CD4-positive, alpha-beta T cell treated with Interleukin-15 for 4 hours (primary cell): ENCODE data around the gene MTG2.

Source experiments
- DNase-seq: peaks from one replicate; pipeline ENCODE4 v3.0.0-alpha.2; 2020; ENCODE audit warnings: low spot score

The MTG2 gene

DNA sequence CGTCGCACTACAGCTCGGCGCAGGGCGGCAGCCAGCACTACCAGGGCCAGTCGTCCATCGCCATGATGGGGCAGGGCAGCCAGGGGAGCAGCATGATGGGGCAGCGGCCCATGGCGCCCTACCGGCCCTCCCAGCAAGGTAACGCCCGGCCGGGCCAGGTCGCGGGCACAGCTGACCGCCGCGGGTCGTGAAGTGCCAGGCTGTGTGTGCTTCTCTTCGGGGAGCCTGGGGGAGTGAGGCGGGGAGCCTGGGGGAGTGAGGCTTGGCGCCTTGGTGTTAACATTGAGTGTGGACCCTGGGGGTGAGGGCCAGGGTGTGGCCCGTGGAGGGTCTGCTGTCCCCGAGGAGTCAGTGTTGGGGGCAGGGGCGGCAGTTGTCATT lies 19.4 kb upstream of the MTG2 start:
- DNase-seq: no peak

DNA sequence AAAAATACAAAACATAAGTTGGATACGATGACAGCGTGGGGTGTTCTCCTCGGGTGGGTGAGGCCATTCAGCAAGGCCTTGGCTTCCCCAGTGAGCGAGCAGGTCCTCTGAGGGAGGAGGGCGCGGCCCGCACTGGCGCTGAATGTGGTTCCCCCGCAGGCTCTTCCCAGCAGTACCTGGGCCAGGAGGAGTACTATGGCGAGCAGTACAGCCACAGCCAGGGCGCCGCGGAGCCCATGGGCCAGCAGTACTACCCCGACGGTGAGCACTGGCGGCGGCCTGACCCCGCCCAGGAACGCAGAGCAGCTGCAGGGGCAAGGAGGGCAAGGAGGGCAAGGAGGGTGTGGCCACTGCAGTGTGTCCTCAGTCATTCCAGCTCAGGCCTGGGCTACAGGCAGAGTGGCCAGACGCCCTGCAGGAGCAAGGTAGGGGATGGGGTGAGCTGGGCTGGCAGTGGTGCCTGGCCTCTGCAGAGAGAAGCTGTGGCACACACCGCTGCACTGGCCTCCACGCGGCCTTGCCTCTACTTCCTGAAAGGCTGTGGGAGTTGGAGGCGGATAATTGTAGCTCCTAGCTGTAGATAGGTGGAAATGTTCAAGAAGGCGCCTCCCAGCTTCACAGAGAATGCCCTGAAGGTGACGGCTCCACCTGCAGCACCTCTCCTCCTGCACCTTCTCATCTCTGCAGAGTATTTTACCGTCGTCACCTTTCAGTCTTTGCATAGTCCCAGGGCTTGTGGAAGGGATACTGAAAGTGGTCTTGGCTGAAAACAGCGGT lies 18.7 kb upstream of the MTG2 start:
- no peak for DNase-seq

DNA sequence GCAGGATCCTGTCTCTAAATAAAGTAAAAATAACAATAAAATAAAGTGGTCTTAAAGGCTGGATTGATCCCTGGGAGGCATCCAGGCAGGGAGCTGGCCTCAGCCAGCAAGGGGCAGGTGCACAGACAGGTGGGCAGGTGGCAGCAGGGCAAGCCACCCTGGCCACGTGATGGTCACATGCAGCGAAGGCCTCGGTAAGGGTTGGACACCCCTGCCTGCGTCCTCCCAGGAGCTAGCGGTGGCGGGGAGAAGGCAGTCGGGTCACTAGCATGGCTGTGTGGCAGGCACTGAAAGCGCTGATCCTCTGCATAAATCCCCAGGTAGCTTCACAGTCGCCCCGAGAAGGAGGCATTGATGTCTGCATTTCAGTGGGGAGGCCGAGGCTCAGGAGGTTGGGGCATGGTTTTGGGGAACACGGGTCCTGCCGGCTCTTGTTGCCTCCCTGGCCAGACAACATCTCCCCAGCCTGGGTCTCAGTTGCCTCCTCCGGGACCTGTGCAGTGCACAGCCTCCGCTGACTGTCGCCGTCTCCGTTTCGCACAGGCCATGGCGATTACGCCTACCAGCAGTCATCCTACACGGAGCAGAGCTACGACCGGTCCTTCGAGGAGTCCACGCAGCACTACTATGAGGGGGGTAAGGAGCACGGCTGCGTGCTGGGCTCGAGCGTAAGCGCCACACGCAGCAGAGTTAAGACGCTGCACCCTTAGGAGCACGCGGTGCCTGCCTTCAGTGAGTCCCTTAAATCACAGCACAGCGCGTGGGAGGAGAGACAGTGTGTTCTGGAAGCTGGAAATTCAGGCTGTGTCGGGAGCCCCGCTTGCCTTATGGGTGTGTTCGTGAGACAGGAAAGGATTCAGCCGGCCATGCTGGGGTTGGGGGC lies 17.7 kb upstream of the MTG2 start:
- DNase-seq: no peak

DNA sequence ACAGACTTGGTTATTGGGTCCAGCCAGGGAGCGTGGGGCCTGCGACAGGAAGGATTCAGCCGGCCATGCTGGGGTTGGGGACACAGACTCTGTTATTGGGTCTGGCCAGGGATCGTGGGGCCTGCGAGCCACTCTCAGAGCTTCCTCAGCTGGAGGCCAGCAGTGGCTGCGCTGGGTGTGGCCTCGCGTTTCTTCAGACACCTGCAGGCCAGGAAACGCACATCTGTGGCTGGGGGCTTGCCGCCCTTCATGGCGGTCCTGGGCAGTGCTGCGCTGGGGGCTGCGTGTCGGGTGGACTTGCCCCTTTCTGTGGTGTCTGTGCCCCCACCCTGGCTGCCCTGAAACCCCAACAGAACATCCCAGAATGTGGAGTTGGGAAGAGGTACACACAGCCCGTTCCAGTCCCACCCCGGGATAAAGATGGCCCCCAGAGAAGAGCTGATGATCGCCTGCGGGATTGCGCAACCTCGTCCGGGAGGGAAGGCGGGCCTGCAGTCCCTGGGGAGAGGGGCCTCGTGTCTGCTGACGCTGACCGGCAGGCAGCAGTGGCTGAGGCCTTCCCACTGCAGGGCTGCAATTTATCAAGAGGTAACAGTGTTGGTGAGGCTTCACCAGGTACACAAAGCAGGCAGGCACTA lies 16.9 kb upstream of the MTG2 start:
- DNase-seq: no peak

DNA sequence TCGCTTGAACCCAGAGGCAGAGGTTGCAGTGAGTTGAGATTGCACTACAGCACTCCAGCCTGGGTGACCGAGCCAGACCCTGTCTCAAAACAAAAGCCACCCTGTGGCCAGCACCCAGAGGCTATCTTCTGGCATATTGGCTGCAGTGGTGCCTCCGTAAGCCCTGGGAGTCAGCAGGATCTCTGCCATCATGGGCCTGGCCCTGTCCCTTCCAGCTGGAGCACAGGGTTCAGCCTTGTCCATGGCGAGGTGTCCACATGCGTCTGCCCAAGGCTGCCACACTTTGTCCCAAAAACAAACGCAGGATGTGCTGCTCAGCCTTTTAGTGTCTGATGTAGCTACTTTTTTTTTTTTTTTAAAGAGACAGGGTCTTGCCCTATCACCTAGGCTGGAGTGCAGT lies 15.4 kb upstream of the MTG2 start:
- DNase-seq: no peak

DNA sequence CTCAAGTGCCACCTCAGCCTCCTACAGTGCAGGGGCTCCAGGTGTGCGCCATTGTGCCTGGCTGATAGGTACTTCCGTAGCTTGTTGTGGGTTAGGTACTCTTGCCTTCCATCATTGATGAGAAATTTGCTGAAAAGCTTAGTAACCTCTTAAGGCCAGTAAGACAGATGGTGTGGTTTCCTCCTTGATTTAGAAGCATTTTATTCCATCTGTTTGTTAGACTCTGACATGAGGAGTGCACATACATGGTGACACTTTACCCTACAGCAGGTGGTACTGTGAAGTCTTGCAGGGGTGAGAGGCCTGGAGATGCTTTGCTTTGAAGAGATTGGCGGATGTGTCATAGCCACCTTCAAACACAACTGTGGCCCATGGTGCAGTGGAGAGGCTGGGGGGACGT lies 14.8 kb upstream of the MTG2 start:
- no peak for DNase-seq

- no peak for DNase-seq
Measured at GRCh38 chr20:62168890-62169435, 13.9 kb upstream of the MTG2 start.

DNA sequence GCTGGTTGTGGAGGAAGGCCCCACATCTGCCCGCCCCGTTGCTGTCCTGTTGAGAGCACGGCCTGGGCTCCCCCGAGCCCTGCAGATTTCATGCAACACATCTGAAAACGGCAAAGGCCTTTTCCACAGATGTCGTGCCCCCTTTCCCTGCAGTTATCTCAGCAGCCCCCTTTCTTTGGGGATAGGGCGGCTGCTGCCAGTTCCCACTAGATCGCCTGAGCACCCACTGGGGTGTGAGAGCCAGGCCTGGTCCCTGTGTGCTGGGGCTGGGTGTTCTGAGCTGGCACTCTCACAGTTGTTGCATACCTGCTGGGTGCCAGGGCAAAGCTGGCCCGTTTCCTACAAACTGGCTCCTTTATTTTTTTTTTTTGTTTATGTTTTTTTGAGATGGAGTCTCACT lies 12.3 kb upstream of the MTG2 start:
- no peak for DNase-seq

GRCh38 chr20:62171245-62171644 lies 11.6 kb upstream of the MTG2 start:
- no peak for DNase-seq

GRCh38 chr20:62172666-62173065 lies 10.2 kb upstream of the MTG2 start:
- no peak for DNase-seq

- no peak for DNase-seq
Measured at GRCh38 chr20:62174021-62174804, 8.6 kb upstream of the MTG2 start.

GRCh38 chr20:62174870-62175624 lies 7.8 kb upstream of the MTG2 start:
- no peak for DNase-seq

DNA sequence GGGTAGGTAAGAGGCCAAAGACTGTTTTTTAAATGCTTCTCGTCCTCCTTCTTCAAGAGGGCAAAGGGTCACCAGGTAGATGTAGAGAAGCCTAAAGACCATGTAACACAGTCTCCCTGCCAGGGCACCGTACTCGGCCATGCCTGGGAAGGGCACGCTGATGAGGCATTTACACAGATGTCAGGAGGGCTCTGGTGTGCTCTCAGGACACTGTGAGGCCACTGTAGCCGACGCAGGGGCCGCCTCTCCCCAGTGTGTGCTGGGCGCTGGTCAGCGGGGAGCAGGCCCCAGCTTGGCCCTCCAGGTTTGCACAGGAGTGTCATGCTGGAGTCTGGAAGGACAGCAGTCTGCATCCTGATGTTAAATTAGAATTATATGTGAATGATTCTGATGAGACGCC lies 7.1 kb upstream of the MTG2 start:
- DNase-seq: no peak

DNA sequence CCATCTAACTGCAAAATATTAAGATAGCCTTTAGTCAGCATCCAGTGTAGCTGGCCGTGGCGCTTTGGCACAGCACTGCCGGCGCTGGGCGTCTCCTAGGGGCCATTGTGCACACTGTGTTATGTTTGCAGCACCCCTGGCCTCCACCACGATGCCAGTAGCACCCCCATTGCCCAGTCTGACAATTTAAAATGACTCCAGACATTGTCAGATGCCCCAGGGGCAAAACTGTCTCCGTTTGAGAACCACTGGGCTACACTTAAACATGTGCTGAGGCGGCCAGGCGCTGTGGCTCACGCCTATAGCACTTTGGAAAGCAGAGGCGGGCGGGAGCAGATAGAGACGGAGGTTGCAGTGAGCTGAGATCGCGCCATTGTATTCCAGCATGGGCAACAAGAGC lies 6.0 kb upstream of the MTG2 start:
- DNase-seq: no peak

DNA sequence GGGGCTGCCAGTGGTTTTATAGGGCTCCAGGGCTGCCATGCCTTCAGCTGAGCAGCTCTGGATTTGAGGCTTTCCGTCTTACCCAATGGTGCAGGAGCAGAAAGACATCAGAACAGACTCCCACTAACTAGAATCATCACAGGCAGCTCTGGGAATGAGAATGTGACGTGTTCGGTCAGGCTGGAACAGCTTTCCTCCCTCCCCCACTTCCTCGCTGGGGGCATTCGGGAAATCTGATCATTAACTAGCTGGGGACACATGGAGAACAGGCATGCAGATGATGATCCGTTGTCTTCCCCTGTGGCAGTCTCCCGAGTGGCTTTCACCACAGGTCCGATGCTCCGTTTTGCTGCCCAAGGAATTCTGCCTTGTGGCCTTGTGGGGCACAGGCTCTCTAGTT lies 5.5 kb upstream of the MTG2 start:
- DNase-seq: no peak

DNA sequence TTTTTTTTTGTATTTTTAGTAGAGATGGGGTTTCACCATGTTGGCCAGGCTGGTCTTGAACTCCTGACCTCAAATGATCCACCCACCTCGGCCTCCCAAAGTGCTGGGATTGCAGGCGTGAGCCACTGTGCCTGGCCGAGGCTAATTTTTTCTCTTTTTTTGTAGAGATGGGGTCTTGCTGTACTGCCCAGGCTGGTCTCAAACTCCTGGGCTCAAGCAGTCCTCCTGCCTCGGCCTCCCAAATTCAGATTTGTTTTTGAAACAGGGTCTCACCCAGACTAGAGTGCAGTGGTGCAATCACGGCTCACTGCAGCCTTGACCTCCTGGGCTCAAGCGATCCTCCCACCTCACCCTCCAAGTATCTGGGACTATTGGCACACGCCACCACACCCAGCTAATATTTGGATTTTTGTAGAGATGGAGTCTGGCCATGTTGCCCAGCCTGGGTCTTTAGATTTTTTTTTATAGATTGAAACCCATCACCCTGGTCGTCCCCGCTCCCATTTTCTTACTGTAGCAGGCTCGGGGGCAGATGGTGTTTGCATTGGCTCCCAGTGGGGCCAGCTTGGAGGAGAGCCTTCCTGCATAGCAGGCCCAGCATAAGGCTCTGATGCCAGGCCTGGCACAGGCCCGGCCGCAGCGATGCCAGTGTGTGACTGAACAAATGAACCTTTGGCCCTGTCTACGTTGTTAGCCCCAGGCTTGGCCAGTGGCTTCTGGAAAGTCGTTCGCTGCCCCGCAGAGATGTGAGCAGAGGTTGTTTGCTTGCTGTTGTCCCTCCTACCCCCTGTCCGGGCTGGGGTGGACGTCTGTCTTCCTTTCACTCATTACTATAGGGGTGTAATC lies 4.3 kb upstream of the MTG2 start:
- no peak for DNase-seq

DNA sequence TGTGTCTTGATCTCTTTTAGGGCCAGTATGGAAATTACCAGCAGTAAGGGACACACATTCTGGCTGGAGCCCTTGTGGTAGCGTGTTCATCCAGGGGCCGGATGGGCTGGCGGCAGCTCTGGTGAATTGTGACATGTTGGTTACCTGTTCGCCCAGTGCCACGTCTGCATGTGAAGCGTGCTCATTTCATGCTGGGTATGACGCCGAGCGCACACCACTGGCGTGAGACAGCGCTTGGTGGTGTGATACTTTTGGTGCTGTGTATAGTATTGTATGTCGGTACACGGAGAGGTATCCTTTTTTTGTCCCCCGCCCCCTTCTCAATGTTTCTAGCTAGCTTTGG lies 3.7 kb upstream of the MTG2 start:
- DNase-seq: no peak

GRCh38 chr20:62181808-62182207 lies 1.0 kb upstream of the MTG2 start:
- no peak for DNase-seq

- DNase-seq: no peak
Measured at GRCh38 chr20:62183426-62184142, 756 bp downstream of the MTG2 start.

DNA sequence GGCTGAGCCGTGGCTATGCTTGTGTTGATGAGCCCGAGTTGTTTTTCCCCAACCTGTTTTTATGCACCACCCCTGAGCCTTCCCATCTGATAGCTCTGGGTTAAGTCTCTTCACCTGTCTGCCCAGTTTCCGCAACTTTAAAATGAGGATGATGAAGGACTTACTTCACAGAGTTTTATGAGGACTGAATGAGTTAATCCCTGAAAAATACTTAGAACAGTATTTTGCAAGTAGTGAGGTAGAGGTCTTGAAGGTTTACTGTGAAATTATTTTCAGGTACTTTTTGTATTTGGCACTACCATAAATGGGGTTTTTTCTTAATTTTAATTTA lies 3.2 kb downstream of the MTG2 start:
- no peak for DNase-seq
